Measurements from ENCODE around the gene KLK3.
"Not testable (repeated sequence)": the region's sequence is repeated elsewhere in the genome, so short reads cannot be mapped to it uniquely, and the experiment has no call there.

KLK3 gene

GRCh38 chr19:50870417-50871089 is 15.8 kb downstream of the KLK3 start:
- no peak for DNase-seq

GRCh38 chr19:50873056-50873455 is 18.3 kb downstream of the KLK3 start, which contains the start of gene KLK2:
Gene KLK2, plus strand, starts transcription at chr19:50873439. Its CDS starts 35 bp downstream, at chr19:50873474.
- DNase-seq, result no peak

- no peak for DNase-seq
Observed at GRCh38 chr19:50874211-50874610, 19.5 kb downstream of the KLK3 start.

- no peak for DNase-seq
Observed at GRCh38 chr19:50875795-50876422, 21.2 kb downstream of the KLK3 start.

GRCh38 chr19:50876456-50876855 is 21.7 kb downstream of the KLK3 start:
- no peak for DNase-seq

GRCh38 chr19:50877338-50877737 is 22.6 kb downstream of the KLK3 start:
- DNase-seq, result no peak

- no peak for DNase-seq
Observed at GRCh38 chr19:50878851-50879250, 24.1 kb downstream of the KLK3 start.

- DNase-seq, result no peak
Observed at GRCh38 chr19:50880241-50880640, 25.5 kb downstream of the KLK3 start.

GRCh38 chr19:50882188-50882587 is 27.5 kb downstream of the KLK3 start:
- no peak for DNase-seq

- DNase-seq, result no peak
Observed at GRCh38 chr19:50889638-50890037, 34.9 kb downstream of the KLK3 start.

GRCh38 chr19:50890422-50891252 is 35.9 kb downstream of the KLK3 start:
- no peak for DNase-seq

GRCh38 chr19:50891253-50891625 is 36.5 kb downstream of the KLK3 start:
- no peak for DNase-seq

GRCh38 chr19:50893047-50893736 is 38.5 kb downstream of the KLK3 start:
- DNase-seq, result peak; percentile 13

- DNase-seq, result no peak
Observed at GRCh38 chr19:50894478-50895356, 40.0 kb downstream of the KLK3 start.

GRCh38 chr19:50896089-50896590 is 41.4 kb downstream of the KLK3 start:
- not testable (repeated sequence) for DNase-seq

- peak; percentile 69 for DNase-seq
Observed at GRCh38 chr19:50896591-50897190, 42.0 kb downstream of the KLK3 start.

- DNase-seq, result no peak
Observed at GRCh38 chr19:50897191-50897607, 42.5 kb downstream of the KLK3 start.

- DNase-seq, result no peak
Observed at GRCh38 chr19:50897612-50898011, 42.9 kb downstream of the KLK3 start.

- no peak for DNase-seq
Observed at GRCh38 chr19:50898018-50898417, 43.3 kb downstream of the KLK3 start.

GRCh38 chr19:50899569-50899968 is 44.9 kb downstream of the KLK3 start:
- DNase-seq, result peak; percentile 85

GRCh38 chr19:50902640-50903039 is 47.9 kb downstream of the KLK3 start:
- DNase-seq, result no peak

Measured in MV-4-11 (cell line).